ENCODE results near the gene ENSA. TPM values are rescaled to one million over a fixed set of nuclear protein-coding genes. Genes with fewer than 3 reads are reported as not detected.
A peak's percentile ranks its signal among the peaks of the same experiment; 100 is the strongest.

The ENSA gene
- total RNA-seq, 1 experiment from 2014 or later: 254 TPM

GRCh38 chr1:150622303-150622975 lies 7.0 kb downstream of the ENSA start:
- no peaks in the 10 kb centered on the region for H3K27me3 Mint-ChIP-seq (ENCODE audit: low read depth)
- CTCF ChIA-PET: interaction anchor here (0.9 to 6.5 kb wide), 10 partner anchors 18 to 374 kb away, joined by 3 to 53 read pairs (median 4); partner anchors contain the start of genes CTSK, GOLPH3L and MCL1
- peak overlapping the region; percentile 93 for H3K27ac Mint-ChIP-seq
- POLR2A ChIA-PET: interaction anchor here (0.6 to 1.7 kb wide), 4 partner anchors 24 to 731 kb away, joined by 3 to 6 read pairs (median 6); partner anchors contain the start of gene MCL1
- DNase-seq (ENCODE audit: low spot score): peak; percentile 62
- ATAC-seq: peak; percentile 92
- H3K4me1 Mint-ChIP-seq: peaks cover 46% of the 10 kb centered on the region
- H3K4me3 Mint-ChIP-seq: no peak overlapping the region
- no peaks in the 10 kb centered on the region for H3K9me3 Mint-ChIP-seq
- no peak for TF ChIP-seq OVOL2 (CRISPR knock-in tag; IDR thresholded peaks at IDR 0.05; ENCODE audit: borderline replicate concordance)
- peaks cover 84% of the 10 kb centered on the region for H3K36me3 Mint-ChIP-seq

- DNase-seq (ENCODE audit: low spot score) (peak; percentile 37), ATAC-seq (no peak)
- H3K36me3 Mint-ChIP-seq: peaks cover 84% of the 10 kb centered on the region
- CTCF ChIA-PET: interaction anchor here (0.6 to 6.5 kb wide), 14 partner anchors 17 to 374 kb away, joined by 3 to 53 read pairs (median 4); partner anchors contain the start of genes CTSK, GOLPH3L and MCL1
- POLR2A ChIA-PET: interaction anchor here (1.6 to 1.7 kb wide), 2 partner anchors 42 to 43 kb away, joined by 4 to 6 read pairs; partner anchors contain the start of gene MCL1
- no peak overlapping the region for H3K4me3 Mint-ChIP-seq
- peaks cover 46% of the 10 kb centered on the region for H3K4me1 Mint-ChIP-seq
- peak overlapping the region; percentile 93 for H3K27ac Mint-ChIP-seq
- TF ChIP-seq CTCF (IDR thresholded peaks at IDR 0.05) (peak; percentile 28; the same call in 1 of the 2 replicates), ATF2 (CRISPR knock-in tag; IDR thresholded peaks at IDR 0.05; ENCODE audit: borderline replicate concordance, low read depth) (no peak)
- H3K9me3 Mint-ChIP-seq: no peaks in the 10 kb centered on the region
- no peaks in the 10 kb centered on the region for H3K27me3 Mint-ChIP-seq (ENCODE audit: low read depth)
These were observed 7.7 kb downstream of the ENSA start for GRCh38 chr1:150621497-150622302.

GRCh38 chr1:150620919-150621318 lies 8.5 kb downstream of the ENSA start:
- no peak for DNase-seq (ENCODE audit: low spot score)
- Mint-ChIP-seq H3K9me3 (no peaks in the 10 kb centered on the region), H3K27ac (peak overlapping the region; percentile 50; the same call in 1 of the 2 replicates), H3K4me3 (no peak overlapping the region), H3K27me3 (ENCODE audit: low read depth) (no peaks in the 10 kb centered on the region), H3K36me3 (peaks cover 83% of the 10 kb centered on the region), H3K4me1 (peaks cover 42% of the 10 kb centered on the region)
- ChIA-PET POLR2A (interaction anchor here (1.6 to 1.7 kb wide), 2 partner anchors 41 to 42 kb away, joined by 4 to 6 read pairs; partner anchors contain the start of gene MCL1), CTCF (interaction anchor here (0.6 to 6.5 kb wide), 11 partner anchors 16 to 193 kb away, joined by 3 to 53 read pairs (median 4); partner anchors contain the start of genes CTSK, GOLPH3L and MCL1)
- no peak for ATAC-seq
- TF ChIP-seq HMGA2 (CRISPR knock-in tag; IDR thresholded peaks at IDR 0.05): no peak
- TF ChIP-seq USF1 (CRISPR knock-in tag; IDR thresholded peaks at IDR 0.05): no peak
- TF ChIP-seq ARID4B (CRISPR knock-in tag; IDR thresholded peaks at IDR 0.05; ENCODE audit: borderline replicate concordance): no peak
- no peak for TF ChIP-seq ESRRA (CRISPR knock-in tag; IDR thresholded peaks at IDR 0.05; ENCODE audit: borderline replicate concordance)
- no peak for TF ChIP-seq E2F1 (CRISPR knock-in tag; IDR thresholded peaks at IDR 0.05)
- TF ChIP-seq RELA (CRISPR knock-in tag; IDR thresholded peaks at IDR 0.05; ENCODE audit: borderline replicate concordance): no peak
- no peak for TF ChIP-seq ZBTB43 (CRISPR knock-in tag; IDR thresholded peaks at IDR 0.05)
- TF ChIP-seq ZNF263 (CRISPR knock-in tag; IDR thresholded peaks at IDR 0.05; ENCODE audit: low read depth): no peak
- TF ChIP-seq NFATC4 (CRISPR knock-in tag; IDR thresholded peaks at IDR 0.05): no peak
- TF ChIP-seq MLX (CRISPR knock-in tag; IDR thresholded peaks at IDR 0.05): no peak
- no peak for TF ChIP-seq FOXP1 (CRISPR knock-in tag; IDR thresholded peaks at IDR 0.05; ENCODE audit: borderline replicate concordance)

All from WTC11 (cell line).